Omental fat pad (tissue), 4 donors: Measurements from ENCODE around the gene PPFIA4. TPM values are rescaled to one million over a fixed set of nuclear protein-coding genes. Genes with fewer than 3 reads are reported as not detected.

Experiments used
- ATAC-seq: fragments of 150-250 bp; one replicate; pipeline ENCODE4 v1.9.1; 2016; ENCODE audit warnings: mild to moderate bottlenecking, moderate library complexity; ENCODE audit not compliant: low FRiP score
- DNase-seq: peaks from one replicate; pipeline ENCODE4 v3.0.0-alpha.2; 2019; ENCODE audit warnings: low spot score
- CTCF ChIP-seq, 3 donors: fragments of 450-650 bp; IDR thresholded peaks; one replicate each; pipeline ENCODE4 v1.5.1; 2016 to 2017; ENCODE audit warnings: antibody characterized with exemption in 3 of 3, mild to moderate bottlenecking in 3 of 3, moderate library complexity in 2 of 3
- total RNA-seq, 4 donors: library from RNA; depleted of rRNA; stranded (reverse); fragments of >200 nt; gene quantifications; one replicate each; pipeline ENCODE4 v1.1.0, GENCODE V29; 2016

Gene PPFIA4
- total RNA-seq, 4 donors from 2014 or later, result 0.72 to 1.4 (median 1.2) TPM; not detected in 1

- ATAC-seq, result no peak
- no peak for TF ChIP-seq CTCF (IDR thresholded peaks at IDR 0.05)
Observed at GRCh38 chr1:202987922-202988583, 38.2 kb upstream of the PPFIA4 start.

GRCh38 chr1:202989879-202990278 is 36.4 kb upstream of the PPFIA4 start:
- no peak for TF ChIP-seq CTCF (IDR thresholded peaks at IDR 0.05)
- DNase-seq, result no peak
- ATAC-seq, result no peak

More at GRCh38 chr1:202987922-202988583, 38.2 kb upstream of the PPFIA4 start:
- no peak for DNase-seq

- DNase-seq, result no peak
- TF ChIP-seq CTCF (IDR thresholded peaks at IDR 0.05), result no peak
- ATAC-seq, result no peak
Observed at GRCh38 chr1:202991112-202991511, 35.2 kb upstream of the PPFIA4 start.

- DNase-seq (no peak), ATAC-seq (no peak)
- no peak for TF ChIP-seq CTCF (IDR thresholded peaks at IDR 0.05)
Observed at GRCh38 chr1:202994756-202995155, 31.5 kb upstream of the PPFIA4 start.

GRCh38 chr1:202998836-202999750 is 27.2 kb upstream of the PPFIA4 start:
- peak; percentile 75 for DNase-seq
- TF ChIP-seq CTCF (IDR thresholded peaks at IDR 0.05), result no peak
- ATAC-seq, result peak; percentile 59

- DNase-seq (no peak), ATAC-seq (no peak)
- TF ChIP-seq CTCF (IDR thresholded peaks at IDR 0.05), result no peak
Observed at GRCh38 chr1:203000217-203000944, 25.9 kb upstream of the PPFIA4 start.
